HepG2 (cell line): ENCODE measurements around the gene NDC1. TPM values are rescaled to one million over a fixed set of nuclear protein-coding genes. Genes with fewer than 3 reads are reported as not detected.

Experiments
- ATAC-seq: fragments of 200-7000 bp; cut with Tn5 transposase; 3 replicates; pipeline ENCODE4 v1.9.1; 2020; ENCODE audit warnings: mild to moderate bottlenecking, moderate library complexity
- BruUV-seq: library from RNA; stranded (reverse); fragments of 400-500 nt; replicated peaks from 2 replicates; lab custom pipeline; 2021; lab: Mats Ljungman, UMichigan
- CTCF ChIA-PET: fragments of 300-600 bp; formaldehyde crosslinking; extraction: SDS; loops from one replicate; lab custom pipeline; 2021; ENCODE audit warnings: low total read pairs, inconsistent platforms, low intra/inter-chr PET ratio; lab: Yijun Ruan, JAX
- POLR2A ChIA-PET: fragments of 350-600 bp; sonication (Branson Sonifier 250); formaldehyde crosslinking; loops from one replicate; lab custom pipeline; 2020; ENCODE audit warnings: antibody characterized with exemption, inconsistent platforms; lab: Yijun Ruan, JAX
- DNase-seq: peaks from one replicate; pipeline ENCODE4 v3.0.0-alpha.2; 2015; ENCODE audit warnings: low spot score
- FAIRE-seq: peaks from 3 replicates; lab custom pipeline; 2011; peaks lifted over from hg19 to GRCh38; lab: Jason Lieb, UNC
- H2AFZ ChIP-seq: one replicate; pipeline ENCODE4 v1.6.1; 2011; ENCODE audit warnings: low read length, inconsistent platforms
- H3K27ac ChIP-seq: fragments of 300-600 bp; 3 replicates; pipeline ENCODE4 v1.8.0; 2011; ENCODE audit warnings: mixed run types, mild to moderate bottlenecking, mixed read lengths, low read length, inconsistent platforms; ENCODE audit not compliant: insufficient read depth; ENCODE audit errors: extremely low read length
- H3K27me3 ChIP-seq, 2 experiments: fragments of 200-600 bp in 1 of 2; 2 replicates in 1 of 2; 3 replicates in 1 of 2; pipeline versions ENCODE4 v1.6.0 to v1.8.0; 2011; ENCODE audit warnings: low read length in 2 of 2, mild to moderate bottlenecking in 2 of 2, moderate library complexity in 2 of 2, inconsistent platforms in 1 of 2; ENCODE audit not compliant: insufficient read depth in 2 of 2, control insufficient read depth in 1 of 2
- H3K36me3 ChIP-seq, 2 experiments: fragments of 200-600 bp in 1 of 2; replicated peaks in 1 of 2; 2 replicates in 1 of 2; 3 replicates in 1 of 2; pipeline versions ENCODE4 v1.5.1 to v1.8.0; 2011; ENCODE audit warnings: low read length in 2 of 2, inconsistent platforms in 1 of 2; ENCODE audit not compliant: insufficient read depth in 2 of 2, control insufficient read depth in 1 of 2
- H3K4me1 ChIP-seq: 2 replicates; pipeline ENCODE4 v1.5.1; 2012; ENCODE audit warnings: low read length, inconsistent platforms; ENCODE audit not compliant: insufficient read depth
- H3K4me2 ChIP-seq: 2 replicates; pipeline ENCODE4 v1.6.0; 2011; ENCODE audit warnings: low read depth, low read length, inconsistent platforms
- H3K4me3 ChIP-seq, 3 experiments: fragments of 200-600 bp in 1 of 3; sonication (generic), shearing (Covaris generic) in 1 of 3; replicated peaks in 1 of 3; 2 replicates each; pipeline ENCODE4 v1.5.1; 2011 to 2016; ENCODE audit warnings: low read length in 3 of 3, inconsistent platforms in 2 of 3, low read depth in 2 of 3, mild to moderate bottlenecking in 2 of 3, control low read depth in 1 of 3, mixed read lengths in 1 of 3; ENCODE audit not compliant: insufficient read depth in 1 of 3
- H3K79me2 ChIP-seq: one replicate; pipeline ENCODE4 v1.6.1; 2011; ENCODE audit warnings: low read length, inconsistent platforms; ENCODE audit not compliant: insufficient read depth
- H3K9ac ChIP-seq: 2 replicates; pipeline ENCODE4 v1.6.0; 2011; ENCODE audit warnings: mild to moderate bottlenecking, low read depth, low read length, inconsistent platforms; ENCODE audit not compliant: insufficient read depth
- H3K9me3 ChIP-seq: 2 replicates; pipeline ENCODE4 v1.5.1; 2012; ENCODE audit warnings: mild to moderate bottlenecking, low read length
- H4K20me1 ChIP-seq: 2 replicates; pipeline ENCODE4 v1.6.0; 2011; ENCODE audit warnings: inconsistent platforms, mild to moderate bottlenecking, low read length, moderate library complexity; ENCODE audit not compliant: insufficient read depth
- EZH2 ChIP-seq: conservative IDR thresholded peaks from 2 replicates; pipeline ENCODE4 v1.6.1; 2012; ENCODE audit warnings: mild to moderate bottlenecking, low read depth, low read length, moderate library complexity
- MTF2 ChIP-seq: sonication (generic); formaldehyde crosslinking; IDR thresholded peaks from 2 replicates; pipeline ENCODE4 v1.5.0; 2020; ENCODE audit warnings: missing genetic modification reagents, borderline replicate concordance
- WGBS: methylation state at CpG from one replicate; pipeline ENCODE4 v1.1.6; 2017; ENCODE audit warnings: low lambda C conversion rate; 5-methylcytosine and 5-hydroxymethylcytosine counted together
- in situ Hi-C: cut with HindIII; loops from 2 replicates; pipeline ENCODE4 v1.10.0; 2017; ENCODE audit warnings: low pct_unique_long_range_greater_than_20kb; ENCODE audit not compliant: extremely low pct_ligation_motif_present
- intact Hi-C: fragments of 100-400 bp; cut with micrococcal nuclease; formaldehyde crosslinking; loops from one replicate; pipeline ENCODE4 v1.10.0; 2022; ENCODE audit not compliant: unreplicated experiment
- polyA plus RNA-seq, 8 experiments: library from polyadenylated mRNA; depleted of rRNA in 3 of 8; stranded (reverse) in 7 of 8; unstranded in 1 of 8; fragments of >200 nt; fragmentation: Illumina TruSeq in 4 of 8; extraction: Trizol in 4 of 8; gene quantifications; 2 replicates each; pipeline versions ENCODE4 v1.2.1 to v1.2.3, GENCODE V29; 2011 to 2016; ENCODE audit warnings: low read depth in 4 of 8, missing spikeins in 1 of 8, mixed read lengths in 1 of 8; ENCODE audit not compliant: insufficient read depth in 1 of 8
- total RNA-seq, 5 experiments: library from RNA; depleted of rRNA; stranded (reverse); fragments of >200 nt; fragmentation: Illumina TruSeq; extraction: Trizol; gene quantifications; 2 replicates each; pipeline ENCODE4 v1.2.3, GENCODE V29; 2016; ENCODE audit warnings: low read depth in 1 of 5
- TF ChIP-seq, protein P1 (sequence below): sonication (generic); formaldehyde crosslinking; IDR thresholded peaks from one replicate; pipeline ENCODE4 v1.5.1; 2020; ENCODE audit warnings: mild to moderate bottlenecking, missing genetic modification reagents; ENCODE audit errors: not compliant biosample characterization

Gene NDC1
- total and polyA plus RNA-seq, 2 of the 13 experiments (the other 11 are each of a cell fraction or from before 2014, with no cell fraction given), result 38.1 to 50.9 TPM

DNA sequence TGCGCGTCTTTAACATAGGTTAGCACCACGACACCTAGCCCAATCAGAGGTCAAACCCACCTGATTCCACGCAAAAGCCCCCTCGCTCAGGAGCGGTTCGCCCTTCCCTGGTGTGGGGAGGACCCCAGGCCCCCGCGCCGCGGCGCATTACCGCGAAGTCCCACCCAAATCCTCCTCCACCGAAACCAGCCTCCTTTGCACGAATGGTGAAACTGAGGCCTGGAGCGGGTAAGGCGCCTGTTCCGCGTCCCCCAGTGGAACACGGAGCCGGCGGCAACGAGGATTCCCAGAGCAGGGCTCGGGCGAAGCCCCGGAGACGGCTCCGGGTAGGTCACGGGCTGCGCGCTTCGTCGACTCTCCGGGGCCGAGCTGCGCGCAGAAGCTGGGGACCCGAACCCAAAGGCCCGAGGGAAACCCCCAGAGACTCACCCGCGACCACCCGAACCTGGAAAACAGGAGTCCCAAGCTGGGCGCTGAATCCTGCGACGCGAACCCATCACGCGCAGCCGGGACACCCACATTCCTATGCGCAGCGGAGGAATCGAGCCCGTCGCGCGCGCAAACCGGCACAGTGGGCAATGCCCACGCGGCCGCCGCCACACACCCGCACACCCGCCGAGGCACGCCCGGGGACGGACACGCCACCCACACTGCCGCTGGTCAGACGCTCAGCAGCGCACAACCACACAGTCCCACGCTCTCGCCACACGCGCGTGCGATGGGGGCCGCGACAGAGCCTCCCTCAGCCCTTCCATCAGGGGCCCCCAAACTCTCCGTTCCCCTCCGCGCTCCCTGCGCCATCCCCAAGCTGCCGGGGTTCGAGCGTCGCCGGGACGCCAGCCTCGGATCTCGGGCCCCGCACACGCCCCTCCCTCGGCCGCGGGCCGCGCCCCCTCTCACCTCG, 99.6 kb downstream of the NDC1 start (continued):
- TF ChIP-seq MTF2, result peak; percentile 55; the same call in 1 of the 2 replicates

- no peak for FAIRE-seq
- H3K27me3 ChIP-seq, result peaks cover 5 to 70% of the 10 kb centered on the region in 2 experiments
- no peak overlapping the region for H3K9ac ChIP-seq
- H3K36me3 ChIP-seq, result no peaks in the 10 kb centered on the region
- no peaks in the 10 kb centered on the region for H4K20me1 ChIP-seq
- no peak for DNase-seq
- H3K4me1 ChIP-seq, result peaks cover 22% of the 10 kb centered on the region
- no peak overlapping the region for H3K4me3 ChIP-seq
- BruUV-seq, result no TSS peak
- no peak overlapping the region for H2AFZ ChIP-seq
- no peak overlapping the region for H3K27ac ChIP-seq
- POLR2A ChIA-PET, result no interaction called here
- peaks cover 2% of the 10 kb centered on the region; the same call in 1 of the 2 replicates for H3K9me3 ChIP-seq
- 17% methylated on average over 11 of the region's 58 CpGs for WGBS
- no peak overlapping the region for H3K4me2 ChIP-seq
- intact Hi-C loops (no loop called here), in situ Hi-C loops (no loop called here)
- ATAC-seq, result no peak
- no peak for TF ChIP-seq MTF2
- TF ChIP-seq EZH2, result peak; percentile 52
- TF ChIP-seq, protein P1, sequence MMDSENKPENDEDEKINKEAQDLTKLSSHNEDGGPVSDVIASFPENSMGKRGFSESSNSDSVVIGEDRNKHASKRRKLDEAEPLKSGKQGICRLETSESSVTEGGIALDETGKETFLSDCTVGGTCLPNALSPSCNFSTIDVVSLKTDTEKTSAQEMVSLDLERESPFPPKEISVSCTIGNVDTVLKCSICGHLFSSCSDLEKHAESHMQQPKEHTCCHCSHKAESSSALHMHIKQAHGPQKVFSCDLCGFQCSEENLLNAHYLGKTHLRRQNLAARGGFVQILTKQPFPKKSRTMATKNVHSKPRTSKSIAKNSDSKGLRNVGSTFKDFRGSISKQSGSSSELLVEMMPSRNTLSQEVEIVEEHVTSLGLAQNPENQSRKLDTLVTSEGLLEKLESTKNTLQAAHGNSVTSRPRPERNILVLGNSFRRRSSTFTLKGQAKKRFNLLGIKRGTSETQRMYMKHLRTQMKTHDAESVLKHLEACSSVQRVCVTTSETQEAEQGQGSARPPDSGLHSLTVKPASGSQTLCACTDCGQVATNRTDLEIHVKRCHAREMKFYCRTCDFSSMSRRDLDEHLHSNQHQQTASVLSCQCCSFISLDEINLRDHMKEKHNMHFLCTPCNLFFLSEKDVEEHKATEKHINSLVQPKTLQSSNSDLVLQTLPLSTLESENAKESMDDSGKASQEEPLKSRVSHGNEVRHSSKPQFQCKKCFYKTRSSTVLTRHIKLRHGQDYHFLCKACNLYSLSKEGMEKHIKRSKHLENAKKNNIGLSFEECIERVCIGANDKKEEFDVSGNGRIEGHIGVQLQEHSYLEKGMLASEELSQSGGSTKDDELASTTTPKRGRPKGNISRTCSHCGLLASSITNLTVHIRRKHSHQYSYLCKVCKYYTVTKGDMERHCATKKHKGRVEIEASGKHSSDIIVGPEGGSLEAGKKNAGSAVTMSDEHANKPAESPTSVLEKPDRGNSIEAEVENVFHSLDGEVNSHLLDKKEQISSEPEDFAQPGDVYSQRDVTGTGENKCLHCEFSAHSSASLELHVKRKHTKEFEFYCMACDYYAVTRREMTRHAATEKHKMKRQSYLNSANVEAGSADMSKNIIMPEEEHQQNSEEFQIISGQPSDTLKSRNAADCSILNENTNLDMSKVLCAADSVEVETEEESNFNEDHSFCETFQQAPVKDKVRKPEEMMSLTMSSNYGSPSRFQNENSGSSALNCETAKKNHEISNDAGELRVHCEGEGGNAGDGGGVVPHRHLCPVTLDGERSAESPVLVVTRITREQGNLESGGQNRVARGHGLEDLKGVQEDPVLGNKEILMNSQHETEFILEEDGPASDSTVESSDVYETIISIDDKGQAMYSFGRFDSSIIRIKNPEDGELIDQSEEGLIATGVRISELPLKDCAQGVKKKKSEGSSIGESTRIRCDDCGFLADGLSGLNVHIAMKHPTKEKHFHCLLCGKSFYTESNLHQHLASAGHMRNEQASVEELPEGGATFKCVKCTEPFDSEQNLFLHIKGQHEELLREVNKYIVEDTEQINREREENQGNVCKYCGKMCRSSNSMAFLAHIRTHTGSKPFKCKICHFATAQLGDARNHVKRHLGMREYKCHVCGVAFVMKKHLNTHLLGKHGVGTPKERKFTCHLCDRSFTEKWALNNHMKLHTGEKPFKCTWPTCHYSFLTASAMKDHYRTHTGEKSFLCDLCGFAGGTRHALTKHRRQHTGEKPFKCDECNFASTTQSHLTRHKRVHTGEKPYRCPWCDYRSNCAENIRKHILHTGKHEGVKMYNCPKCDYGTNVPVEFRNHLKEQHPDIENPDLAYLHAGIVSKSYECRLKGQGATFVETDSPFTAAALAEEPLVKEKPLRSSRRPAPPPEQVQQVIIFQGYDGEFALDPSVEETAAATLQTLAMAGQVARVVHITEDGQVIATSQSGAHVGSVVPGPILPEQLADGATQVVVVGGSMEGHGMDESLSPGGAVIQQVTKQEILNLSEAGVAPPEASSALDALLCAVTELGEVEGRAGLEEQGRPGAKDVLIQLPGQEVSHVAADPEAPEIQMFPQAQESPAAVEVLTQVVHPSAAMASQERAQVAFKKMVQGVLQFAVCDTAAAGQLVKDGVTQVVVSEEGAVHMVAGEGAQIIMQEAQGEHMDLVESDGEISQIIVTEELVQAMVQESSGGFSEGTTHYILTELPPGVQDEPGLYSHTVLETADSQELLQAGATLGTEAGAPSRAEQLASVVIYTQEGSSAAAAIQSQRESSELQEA (CRISPR knock-in tag), result no peak
- CTCF ChIA-PET, result no interaction called here
- H3K79me2 ChIP-seq, result no peaks in the 10 kb centered on the region
Measured at GRCh38 chr1:53737648-53738204, 100.4 kb downstream of the NDC1 start.
